ENCODE data around the gene SLC43A2. TPM values are rescaled to one million over a fixed set of nuclear protein-coding genes. Genes with fewer than 3 reads are reported as not detected.

SLC43A2 gene
- total RNA-seq, 4 donors from 2014 or later: 3.6 to 15.6 (median 6.8) TPM

GRCh38 chr17:1590029-1590746 lies 38.4 kb downstream of the SLC43A2 start:
- TF ChIP-seq POLR2A (IDR thresholded peaks at IDR 0.05) (no peak), CTCF (IDR thresholded peaks at IDR 0.05) (no peak)
- Histone ChIP-seq H3K27me3 (no peaks in the 10 kb centered on the region), H3K4me1 (peaks cover 0 to 11% of the 10 kb centered on the region in 2 donors), H3K9me3 (no peaks in the 10 kb centered on the region), H3K36me3 (no peaks in the 10 kb centered on the region), H3K27ac (peak overlapping the region; percentile 74 to 78), H3K4me3 (no peak overlapping the region)
- peak; percentile 53 to 77 for DNase-seq
- intact Hi-C loops (cut with DNase I; ENCODE audit: low total_unique reads): no loop called here

GRCh38 chr17:1588821-1589585 lies 39.6 kb downstream of the SLC43A2 start:
- intact Hi-C loops (cut with DNase I; ENCODE audit: low total_unique reads): no loop called here

GRCh38 chr17:1584167-1584566 lies 44.5 kb downstream of the SLC43A2 start:
- no peaks in the 10 kb centered on the region for H3K27me3 ChIP-seq
- TF ChIP-seq CTCF (IDR thresholded peaks at IDR 0.05): no peak
- no peak for TF ChIP-seq POLR2A (IDR thresholded peaks at IDR 0.05)
- intact Hi-C loops (cut with DNase I; ENCODE audit: low total_unique reads): loop anchor here (5.0 kb wide), 1 partner anchor 63 kb away; the partner anchor contains the start of genes RILP and SCARF1
- no peak overlapping the region for H3K4me3 ChIP-seq
- DNase-seq: no peak
- no peak overlapping the region for H3K27ac ChIP-seq
- no peaks in the 10 kb centered on the region for H3K9me3 ChIP-seq
- H3K4me1 ChIP-seq: no peaks in the 10 kb centered on the region
- H3K36me3 ChIP-seq: no peaks in the 10 kb centered on the region

More at GRCh38 chr17:1588821-1589585, 39.6 kb downstream of the SLC43A2 start:
- no peak for DNase-seq
- Histone ChIP-seq H3K4me3 (no peak overlapping the region), H3K9me3 (no peaks in the 10 kb centered on the region), H3K36me3 (no peaks in the 10 kb centered on the region), H3K27ac (peak overlapping the region in 1 of 2 donors; percentile 78), H3K4me1 (peaks cover 0 to 11% of the 10 kb centered on the region in 2 donors), H3K27me3 (no peaks in the 10 kb centered on the region)
- TF ChIP-seq CTCF (IDR thresholded peaks at IDR 0.05) (no peak), POLR2A (IDR thresholded peaks at IDR 0.05) (no peak)

- no peak for DNase-seq
- no peaks in the 10 kb centered on the region for H3K27me3 ChIP-seq
- H3K4me3 ChIP-seq: no peak overlapping the region
- no peaks in the 10 kb centered on the region for H3K9me3 ChIP-seq
- intact Hi-C loops (cut with DNase I; ENCODE audit: low total_unique reads): loop anchor here (5.0 kb wide), 1 partner anchor 64 kb away; the partner anchor contains the start of genes RILP and SCARF1
- no peaks in the 10 kb centered on the region for H3K4me1 ChIP-seq
- H3K27ac ChIP-seq: no peak overlapping the region
- no peaks in the 10 kb centered on the region for H3K36me3 ChIP-seq
- no peak for TF ChIP-seq CTCF (IDR thresholded peaks at IDR 0.05)
- no peak for TF ChIP-seq POLR2A (IDR thresholded peaks at IDR 0.05)
Observed at GRCh38 chr17:1583556-1583955, 45.1 kb downstream of the SLC43A2 start.

GRCh38 chr17:1582374-1582773 lies 46.3 kb downstream of the SLC43A2 start:
- H3K4me1 ChIP-seq: peaks cover 0 to 4% of the 10 kb centered on the region in 2 donors
- H3K27ac ChIP-seq: no peak overlapping the region
- no peak for DNase-seq
- H3K9me3 ChIP-seq: no peaks in the 10 kb centered on the region
- TF ChIP-seq CTCF (IDR thresholded peaks at IDR 0.05) (no peak), POLR2A (IDR thresholded peaks at IDR 0.05) (no peak)
- H3K36me3 ChIP-seq: no peaks in the 10 kb centered on the region
- no peaks in the 10 kb centered on the region for H3K27me3 ChIP-seq
- intact Hi-C loops (cut with DNase I; ENCODE audit: low total_unique reads): loop anchor here (5.0 kb wide), 1 partner anchor 65 kb away; the partner anchor contains the start of genes RILP and SCARF1
- no peak overlapping the region for H3K4me3 ChIP-seq
